ENCODE data around the gene MRC2.

MRC2 gene

GRCh38 chr17:62723842-62724241, 96.4 kb downstream of the MRC2 start:
- no peak for DNase-seq

GRCh38 chr17:62724398-62725146, 97.1 kb downstream of the MRC2 start:
- peak; percentile 19 for DNase-seq

- no peak for DNase-seq
These were observed 98.3 kb downstream of the MRC2 start for GRCh38 chr17:62725791-62726249.

- no peak for DNase-seq
These were observed 100.6 kb downstream of the MRC2 start for GRCh38 chr17:62727916-62728672.

- no peak for DNase-seq
These were observed 104.7 kb downstream of the MRC2 start for GRCh38 chr17:62732125-62732524.

GRCh38 chr17:62735044-62735651, 107.7 kb downstream of the MRC2 start:
- no peak for DNase-seq

- no peak for DNase-seq
These were observed 110.0 kb downstream of the MRC2 start for GRCh38 chr17:62737513-62737912.

GRCh38 chr17:62738281-62738680, 110.8 kb downstream of the MRC2 start:
- DNase-seq, result no peak

GRCh38 chr17:62739645-62740388, 112.3 kb downstream of the MRC2 start:
- DNase-seq, result no peak

GRCh38 chr17:62741290-62741689, 113.8 kb downstream of the MRC2 start:
- DNase-seq, result no peak

All from effector CD8-positive, alpha-beta T cell (primary cell).